Spinal cord (tissue), 10 donors: ENCODE results near the gene KLF18. TPM values are rescaled to one million over a fixed set of nuclear protein-coding genes. Genes with fewer than 3 reads are reported as not detected.
"Not testable (repeated sequence)": the region's sequence is repeated elsewhere in the genome, so short reads cannot be mapped to it uniquely, and the experiment has no call there.

Source experiments
- DNase-seq, 6 donors: peaks; one replicate each; pipeline versions ENCODE4 v3.0.0 to v3.0.0-alpha.2; 2013 to 2015; ENCODE audit warnings: low spot score in 6 of 6, low read depth in 4 of 6
- H3K27ac ChIP-seq: one replicate; pipeline ENCODE4 v1.5.1; 2013; ENCODE audit warnings: low read depth, low read length, control low read depth
- H3K27me3 ChIP-seq: one replicate; pipeline ENCODE4 v1.6.1; 2013; ENCODE audit warnings: low read length; ENCODE audit not compliant: control insufficient read depth, insufficient read depth
- H3K36me3 ChIP-seq: one replicate; pipeline ENCODE4 v1.6.1; 2013; ENCODE audit warnings: low read length; ENCODE audit not compliant: control insufficient read depth, insufficient read depth
- H3K4me1 ChIP-seq: one replicate; pipeline ENCODE4 v1.6.1; 2013; ENCODE audit warnings: low read length; ENCODE audit not compliant: control insufficient read depth, insufficient read depth
- H3K4me3 ChIP-seq: one replicate; pipeline ENCODE4 v1.5.1; 2013; ENCODE audit warnings: low read depth, low read length, control low read depth
- H3K9me3 ChIP-seq: one replicate; pipeline ENCODE4 v1.6.1; 2013; ENCODE audit warnings: low read length; ENCODE audit not compliant: control insufficient read depth, insufficient read depth
- WGBS: methylation state at CpG from one replicate; pipeline ENCODE4 v1.1.5; 2013; ENCODE audit warnings: missing lambda C conversion rate; ENCODE audit not compliant: insufficient coverage; 5-methylcytosine and 5-hydroxymethylcytosine counted together
- polyA plus RNA-seq, 2 donors: library from polyadenylated mRNA; unstranded; fragments of 120-200 nt; gene quantifications; one replicate each; pipeline ENCODE4 v1.2.1, GENCODE V29; 2013; ENCODE audit not compliant: insufficient read length in 2 of 2
- total RNA-seq, 2 donors: library from RNA; depleted of rRNA in 1 of 2; stranded (reverse); fragments of 120-200 nt in 1 of 2; fragments of >200 nt in 1 of 2; gene quantifications; one replicate each; pipeline versions ENCODE4 v1.2.3 to v1.2.4, GENCODE V29; 2013 to 2014
- donor health status: healthy.

KLF18 gene
- total and polyA plus RNA-seq, 4 donors: not detected

DNA sequence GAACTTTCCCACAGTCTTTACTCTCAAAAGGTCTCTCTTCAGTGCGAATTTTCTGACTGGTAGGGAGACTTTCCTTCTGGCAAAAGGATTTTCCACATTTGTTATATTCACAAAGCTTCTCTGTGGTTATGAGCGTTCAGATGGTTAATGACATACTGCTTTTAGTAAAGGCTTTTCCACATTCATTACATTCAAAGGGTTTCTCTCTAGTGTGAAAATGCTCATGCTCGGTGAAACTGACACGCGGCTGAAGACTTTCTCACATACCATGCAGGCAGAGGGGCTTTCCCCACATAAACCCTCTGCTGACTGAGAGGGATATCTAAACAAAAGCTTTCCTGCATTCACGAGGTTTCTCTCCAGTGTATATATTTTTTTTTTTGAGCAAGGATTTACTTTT, 9.9 kb upstream of the KLF18 start:
- Histone ChIP-seq H3K4me3 (no peak overlapping the region), H3K4me1 (no peaks in the 10 kb centered on the region), H3K27me3 (no peaks in the 10 kb centered on the region), H3K36me3 (no peaks in the 10 kb centered on the region), H3K9me3 (no peaks in the 10 kb centered on the region), H3K27ac (no peak overlapping the region)
- WGBS: no CpG with 5 or more reads among the region's 6 CpGs
- peak in 1 of 6 donors; percentile 50 for DNase-seq

DNA sequence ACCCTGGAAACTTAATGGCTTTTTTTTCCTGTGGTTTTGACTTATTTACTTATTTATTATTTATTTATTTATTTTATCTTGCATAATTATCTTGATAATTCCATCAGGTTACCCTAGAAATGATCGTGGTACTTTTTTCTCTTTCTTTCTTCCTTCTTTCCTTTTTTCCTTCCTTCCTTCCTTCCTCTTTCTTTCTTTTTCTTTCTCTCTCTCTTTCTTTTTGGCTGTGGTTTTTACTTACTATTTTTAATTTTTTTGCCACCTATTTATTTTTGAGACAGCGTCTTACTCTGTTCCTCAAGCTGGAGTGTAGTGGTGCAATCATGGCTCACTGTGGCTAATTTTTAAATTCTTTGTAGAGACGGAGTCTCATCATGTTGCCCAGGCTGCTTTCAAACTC, 6.2 kb upstream of the KLF18 start:
- H3K9me3 ChIP-seq: peaks cover 2% of the 10 kb centered on the region

DNA sequence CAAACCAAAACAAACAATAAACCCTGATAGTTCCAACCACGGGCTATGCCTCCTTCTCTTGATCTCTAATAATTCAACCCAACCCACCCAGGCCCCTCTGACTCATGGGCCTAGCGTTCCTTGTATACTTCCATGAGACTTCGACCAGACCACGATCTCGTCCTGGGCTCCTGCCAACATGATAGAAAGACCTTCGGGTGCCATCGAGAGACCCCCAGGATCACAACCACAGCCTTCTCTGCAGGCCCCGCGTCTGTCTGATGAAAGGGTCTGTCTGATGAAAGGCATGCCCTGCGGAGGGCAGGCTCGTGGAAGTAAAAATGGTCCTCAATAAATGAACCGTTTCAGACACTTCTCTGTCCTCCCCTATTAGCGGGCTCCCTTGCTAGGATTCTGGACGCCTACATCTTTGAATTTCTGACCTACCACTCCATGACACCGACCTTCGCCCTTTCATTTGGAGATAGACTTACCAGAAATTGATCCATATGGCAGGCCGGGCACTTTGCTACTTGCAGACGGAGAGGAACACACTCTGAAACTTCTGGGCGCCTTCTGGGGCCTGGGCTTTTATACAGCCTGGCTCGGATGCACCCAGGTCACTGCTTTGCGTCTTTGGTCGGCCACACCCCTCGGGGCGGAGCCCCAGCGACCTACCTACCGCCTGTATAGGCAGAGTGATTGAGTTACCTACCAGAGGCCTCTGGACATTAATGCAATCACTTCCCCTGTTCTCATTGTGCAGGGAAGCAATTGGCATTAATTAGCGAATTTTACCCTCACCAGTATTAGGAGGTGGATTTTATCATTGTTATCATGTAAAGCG, 5.3 kb upstream of the KLF18 start:
- no peaks in the 10 kb centered on the region for H3K27me3 ChIP-seq
- no peaks in the 10 kb centered on the region for H3K4me1 ChIP-seq
- WGBS: 93% methylated on average over 21 of the region's 28 CpGs
- peaks cover 2% of the 10 kb centered on the region for H3K9me3 ChIP-seq
- H3K4me3 ChIP-seq: no peak overlapping the region
- H3K27ac ChIP-seq: no peak overlapping the region
- no peak for DNase-seq
- no peaks in the 10 kb centered on the region for H3K36me3 ChIP-seq

More for the DNA sequence above, 6.2 kb upstream of the KLF18 start:
- Histone ChIP-seq H3K27me3 (no peaks in the 10 kb centered on the region), H3K36me3 (no peaks in the 10 kb centered on the region), H3K27ac (no peak overlapping the region), H3K4me1 (no peaks in the 10 kb centered on the region), H3K4me3 (no peak overlapping the region)
- no peak for DNase-seq
- WGBS: no CpG with 5 or more reads among the region's 3 CpGs

DNA sequence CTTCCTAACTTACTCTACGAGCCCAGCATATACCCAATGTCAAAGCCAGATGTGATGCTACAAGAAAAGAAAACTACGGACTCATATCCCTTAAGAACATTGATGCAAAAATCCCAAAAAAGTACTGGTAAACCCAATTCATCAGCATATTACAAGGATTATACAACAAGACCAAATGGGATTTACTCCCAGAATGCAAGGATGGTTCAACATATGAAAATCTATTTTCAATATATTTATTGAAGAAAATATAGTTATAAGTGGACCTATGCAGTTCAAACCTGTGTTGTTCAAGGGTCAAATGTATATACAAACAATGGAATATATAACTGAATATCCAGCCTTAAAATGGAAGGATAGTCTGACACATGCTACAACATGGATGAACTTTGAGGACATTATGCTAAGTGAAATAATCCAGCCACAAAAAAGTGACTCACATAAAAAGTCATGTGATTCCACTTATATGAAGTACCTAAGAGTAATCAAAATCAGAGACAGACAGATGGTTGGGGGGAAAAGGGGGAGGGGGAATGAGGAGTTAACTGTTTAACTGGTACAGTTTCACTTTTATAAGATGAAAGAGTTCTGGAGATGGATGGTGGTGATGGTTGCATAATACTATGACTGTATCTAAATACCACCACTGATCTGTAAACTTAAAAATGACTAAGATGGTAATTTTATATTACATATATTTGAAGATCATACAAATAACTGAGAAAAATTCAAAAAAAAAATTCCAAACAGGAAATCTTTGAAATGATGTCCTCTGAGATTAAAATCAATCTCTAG, 3.7 kb upstream of the KLF18 start:
- no peaks in the 10 kb centered on the region for H3K27me3 ChIP-seq
- H3K4me1 ChIP-seq: no peaks in the 10 kb centered on the region
- DNase-seq: no peak
- H3K9me3 ChIP-seq: peaks cover 2% of the 10 kb centered on the region
- no peak overlapping the region for H3K4me3 ChIP-seq
- H3K27ac ChIP-seq: no peak overlapping the region
- H3K36me3 ChIP-seq: no peaks in the 10 kb centered on the region
- no CpG with 5 or more reads among the region's 2 CpGs for whole genome bisulfite sequencing

DNA sequence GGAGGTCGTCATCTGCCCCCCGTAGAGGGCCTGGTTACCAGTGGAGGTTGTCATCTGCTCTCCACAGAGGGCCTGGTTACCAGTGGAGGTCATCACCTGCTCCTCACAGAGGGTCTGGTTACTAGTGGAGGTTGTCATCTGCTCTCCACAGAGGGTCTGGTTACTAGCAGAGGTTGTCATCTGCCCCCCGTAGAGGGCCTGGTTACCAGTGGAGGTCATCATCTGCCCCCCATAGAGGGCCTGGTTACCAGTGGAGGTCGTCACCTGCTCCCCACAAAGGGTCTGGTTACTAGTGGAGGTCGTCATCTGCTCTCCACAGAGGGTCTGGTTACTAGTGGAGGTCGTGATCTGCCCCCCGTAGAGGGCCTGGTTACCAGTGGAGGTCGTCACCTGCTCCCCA, 1.9 kb downstream of the KLF18 start:
- not testable (repeated sequence) for H3K4me1 ChIP-seq, H3K4me3 ChIP-seq, H3K9me3 ChIP-seq, H3K27ac ChIP-seq, H3K36me3 ChIP-seq, DNase-seq, H3K27me3 ChIP-seq
- 100% methylated on average over 2 of the region's 8 CpGs for WGBS

DNA sequence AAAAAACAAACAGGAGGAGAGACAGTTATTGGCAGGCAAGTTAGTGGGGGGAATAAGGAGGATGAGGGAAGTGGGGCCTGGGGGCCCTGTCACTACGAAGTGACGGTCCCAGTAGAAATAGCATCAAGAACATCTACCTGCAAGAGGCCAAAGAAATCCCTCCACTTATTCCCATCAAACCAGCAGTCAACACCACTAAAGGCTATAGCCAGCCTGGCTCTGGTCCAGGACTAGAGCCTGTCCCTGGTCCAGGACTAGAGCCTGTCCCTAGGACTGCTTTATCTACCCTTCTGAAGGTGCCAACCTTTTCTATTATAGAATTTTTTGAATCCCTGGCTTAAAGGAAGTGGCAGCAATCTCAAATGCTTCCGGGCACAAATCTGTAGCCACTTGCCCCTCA, 3.2 kb downstream of the KLF18 start:
- H3K27ac ChIP-seq: no peak overlapping the region
- DNase-seq: no peak
- 43% methylated on average over 1 of the region's 3 CpGs for WGBS
- H3K4me3 ChIP-seq: no peak overlapping the region
- H3K9me3 ChIP-seq: no peaks in the 10 kb centered on the region
- no peaks in the 10 kb centered on the region for H3K36me3 ChIP-seq
- H3K27me3 ChIP-seq: no peaks in the 10 kb centered on the region
- H3K4me1 ChIP-seq: no peaks in the 10 kb centered on the region

DNA sequence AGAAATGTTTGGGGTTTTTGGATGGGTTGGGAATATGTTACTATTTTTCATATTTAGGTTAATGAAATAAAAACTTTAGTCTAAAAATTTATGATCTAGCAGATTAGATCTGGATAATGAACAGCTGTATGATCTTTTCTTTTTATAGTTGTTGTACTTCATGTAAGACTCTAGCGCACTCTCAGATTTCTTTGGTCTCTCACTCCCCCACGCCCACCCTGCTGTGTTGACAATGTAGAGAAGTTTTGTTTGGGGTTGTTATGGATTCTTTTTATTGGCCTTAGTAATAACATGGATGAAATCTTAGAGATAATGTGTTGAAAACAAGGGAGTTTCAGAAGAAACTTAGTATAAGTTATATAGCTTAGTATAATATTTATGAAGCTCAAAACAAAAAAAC, 5.5 kb downstream of the KLF18 start:
- DNase-seq: no peak
- no peaks in the 10 kb centered on the region for H3K36me3 ChIP-seq
- no CpG with 5 or more reads among the region's 2 CpGs for whole genome bisulfite sequencing

DNA sequence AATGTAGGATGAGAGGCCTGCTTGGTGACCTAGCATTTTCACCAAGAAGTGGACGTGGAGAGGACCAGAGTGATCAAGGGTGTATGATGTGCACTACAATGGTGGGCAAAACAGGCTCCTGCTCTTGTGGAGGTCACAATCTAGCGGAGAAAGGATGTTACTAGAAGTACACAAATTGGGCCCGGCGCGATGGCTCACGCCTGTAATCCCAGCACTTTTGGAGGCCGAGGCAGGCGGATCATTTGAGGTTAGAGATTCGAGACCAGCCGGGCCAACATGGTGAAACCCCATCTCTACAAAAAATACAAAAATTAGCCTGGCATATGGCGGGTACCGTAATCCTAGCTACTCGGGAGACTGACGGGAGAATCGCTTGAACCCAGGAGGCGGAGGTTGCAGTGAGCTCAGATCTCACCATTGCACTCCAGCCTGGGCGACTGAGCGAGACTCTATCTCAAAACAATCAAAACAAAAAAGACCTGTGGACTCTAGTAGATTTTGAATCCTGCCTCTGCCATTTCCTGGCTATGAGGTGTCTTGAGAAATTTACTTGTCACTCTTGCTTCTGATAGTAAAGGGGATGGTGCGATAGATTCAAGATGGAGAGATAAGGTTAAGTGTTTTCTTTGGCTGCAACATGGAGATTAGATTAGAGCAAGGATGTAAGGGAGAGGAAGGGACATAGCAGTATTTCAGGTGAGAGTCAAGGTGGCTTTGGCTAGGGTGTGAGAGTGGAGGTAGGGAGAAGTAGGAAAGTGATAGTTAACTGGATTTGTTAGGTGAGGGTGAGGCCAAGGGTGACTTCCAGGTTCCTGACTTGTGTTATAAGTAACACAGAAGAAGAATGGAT, 7.1 kb downstream of the KLF18 start:
- Histone ChIP-seq H3K9me3 (no peaks in the 10 kb centered on the region), H3K27me3 (no peaks in the 10 kb centered on the region), H3K27ac (no peak overlapping the region), H3K36me3 (no peaks in the 10 kb centered on the region), H3K4me1 (no peaks in the 10 kb centered on the region), H3K4me3 (no peak overlapping the region)
- DNase-seq: no peak
- WGBS: 92% methylated on average over 17 of the region's 19 CpGs

More for the DNA sequence above, 5.5 kb downstream of the KLF18 start:
- H3K27ac ChIP-seq: no peak overlapping the region
- no peak overlapping the region for H3K4me3 ChIP-seq
- no peaks in the 10 kb centered on the region for H3K9me3 ChIP-seq
- no peaks in the 10 kb centered on the region for H3K27me3 ChIP-seq
- H3K4me1 ChIP-seq: no peaks in the 10 kb centered on the region

DNA sequence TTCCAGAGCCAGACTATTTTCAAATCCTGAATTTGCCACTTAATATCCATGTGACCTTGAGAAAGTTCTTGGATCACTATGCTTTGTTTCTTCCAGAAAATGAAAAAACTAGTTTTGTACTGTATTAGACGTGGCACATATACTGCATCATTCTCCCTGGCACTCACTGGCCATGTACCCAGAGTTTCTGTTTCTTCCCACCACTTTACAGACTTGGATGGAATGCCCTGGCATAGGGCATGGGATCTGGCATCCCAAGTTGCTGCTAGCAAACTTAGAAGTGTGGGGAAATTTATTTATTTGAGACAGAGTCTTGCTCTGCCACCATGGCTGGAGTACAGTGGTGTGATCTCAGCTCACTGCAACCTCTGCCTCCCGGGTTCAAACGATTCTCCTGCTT, 10.0 kb downstream of the KLF18 start:
- H3K4me1 ChIP-seq: no peaks in the 10 kb centered on the region
- no peak for DNase-seq
- H3K36me3 ChIP-seq: no peaks in the 10 kb centered on the region
- no peaks in the 10 kb centered on the region for H3K9me3 ChIP-seq
- no peaks in the 10 kb centered on the region for H3K27me3 ChIP-seq
- H3K4me3 ChIP-seq: no peak overlapping the region
- whole genome bisulfite sequencing: no CpG with 5 or more reads among the region's 3 CpGs
- no peak overlapping the region for H3K27ac ChIP-seq
